Iris pigment epithelial cell (primary cell): ENCODE measurements around the gene COL5A2.

Source experiments
- DNase-seq: peaks from one replicate; pipeline ENCODE4 v3.0.0-alpha.2; 2011; ENCODE audit warnings: low read depth

Gene COL5A2

DNA sequence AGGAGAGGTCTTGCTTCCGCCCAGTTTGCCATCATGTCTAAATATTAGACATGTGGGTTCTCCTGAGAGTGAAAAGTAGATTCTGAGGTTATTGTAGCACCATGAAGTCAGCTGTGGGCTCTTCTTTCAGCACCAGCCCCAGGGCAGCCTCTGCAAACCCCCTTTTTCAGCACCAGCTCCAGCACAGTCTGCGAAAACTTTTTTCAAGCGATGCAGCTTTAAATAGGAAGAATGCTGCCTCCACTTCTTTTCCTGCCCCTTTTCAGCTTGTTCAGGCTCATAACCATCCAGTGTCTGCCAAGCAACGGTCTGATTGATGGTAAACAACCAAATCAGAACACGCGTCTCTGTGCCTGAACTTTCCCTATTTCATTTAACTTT, at the start of gene COL5A2:
COL5A2 (minus strand) TSS at position 192 of the 381 bp plus-strand sequence; CDS start at position 35, 157 bp downstream.
- DNase-seq: peak; percentile 98

- DNase-seq: no peak
These were observed 46.5 kb upstream of the COL5A2 start for GRCh38 chr2:189226017-189226416.

DNA sequence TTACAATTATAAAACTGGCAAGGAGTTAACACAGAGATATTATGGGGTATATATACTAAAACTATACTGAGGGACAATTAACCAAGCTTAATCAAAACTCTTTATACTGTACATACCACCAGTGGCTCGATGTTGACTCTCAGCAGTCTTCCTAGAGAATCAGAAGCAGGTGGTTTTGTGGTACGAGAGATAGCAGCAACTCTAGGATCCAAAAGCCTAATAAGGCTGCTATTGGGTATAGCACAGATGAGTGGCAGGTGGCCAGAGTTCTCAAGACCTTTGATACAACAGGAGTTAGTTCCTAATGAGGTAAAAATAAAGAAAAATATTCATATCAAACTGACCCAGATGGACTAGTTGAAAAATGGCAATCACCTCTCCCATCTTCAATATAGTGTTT, 45.5 kb upstream of the COL5A2 start:
- DNase-seq: no peak

GRCh38 chr2:189222468-189223105, 43.0 kb upstream of the COL5A2 start:
- peak; percentile 51 for DNase-seq

GRCh38 chr2:189221811-189222467, 42.4 kb upstream of the COL5A2 start:
- DNase-seq: peak; percentile 54

DNA sequence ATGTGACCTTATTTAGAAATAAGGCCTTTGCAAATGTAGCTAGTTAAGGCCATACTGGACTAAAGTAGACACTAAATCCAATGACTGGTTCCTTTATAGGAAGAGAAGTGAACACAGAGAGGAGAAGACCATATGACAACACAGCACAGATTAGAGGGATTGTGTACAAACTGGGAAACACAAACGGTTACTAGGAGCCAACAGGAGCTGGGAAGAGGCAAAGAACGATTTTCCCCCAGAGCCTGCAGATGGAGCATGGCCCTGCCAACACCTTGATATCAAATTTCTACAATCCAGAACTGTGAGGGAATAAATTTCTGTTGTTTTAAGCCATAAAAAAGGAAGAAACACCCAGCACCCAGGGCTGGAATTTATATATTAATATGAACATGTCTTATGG, 38.7 kb upstream of the COL5A2 start:
- DNase-seq: no peak

- peak; percentile 80 for DNase-seq
These were observed 38.0 kb upstream of the COL5A2 start for GRCh38 chr2:189217541-189217940.

GRCh38 chr2:189217051-189217450, 37.5 kb upstream of the COL5A2 start:
- DNase-seq: no peak

GRCh38 chr2:189214484-189214883, 34.9 kb upstream of the COL5A2 start:
- DNase-seq: no peak

DNA sequence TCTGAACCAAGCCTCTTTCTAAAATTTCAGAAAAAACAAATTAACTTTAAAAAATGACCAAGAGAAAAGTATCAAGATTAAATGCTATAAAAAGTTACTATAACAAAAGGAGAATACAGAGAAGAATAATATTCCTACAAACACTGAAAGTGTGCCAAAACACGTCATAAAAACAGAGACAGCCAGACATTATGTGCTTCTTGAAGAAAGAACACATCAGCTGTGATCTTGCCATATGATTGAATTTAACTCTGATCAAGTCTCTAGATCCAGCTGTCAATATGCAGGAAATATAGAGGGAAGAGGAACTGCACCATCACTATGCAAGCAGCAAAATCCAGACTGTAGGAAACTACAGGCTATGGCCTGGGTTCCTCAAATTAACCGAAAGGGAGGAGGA, 33.7 kb upstream of the COL5A2 start:
- peak; percentile 61 for DNase-seq

DNA sequence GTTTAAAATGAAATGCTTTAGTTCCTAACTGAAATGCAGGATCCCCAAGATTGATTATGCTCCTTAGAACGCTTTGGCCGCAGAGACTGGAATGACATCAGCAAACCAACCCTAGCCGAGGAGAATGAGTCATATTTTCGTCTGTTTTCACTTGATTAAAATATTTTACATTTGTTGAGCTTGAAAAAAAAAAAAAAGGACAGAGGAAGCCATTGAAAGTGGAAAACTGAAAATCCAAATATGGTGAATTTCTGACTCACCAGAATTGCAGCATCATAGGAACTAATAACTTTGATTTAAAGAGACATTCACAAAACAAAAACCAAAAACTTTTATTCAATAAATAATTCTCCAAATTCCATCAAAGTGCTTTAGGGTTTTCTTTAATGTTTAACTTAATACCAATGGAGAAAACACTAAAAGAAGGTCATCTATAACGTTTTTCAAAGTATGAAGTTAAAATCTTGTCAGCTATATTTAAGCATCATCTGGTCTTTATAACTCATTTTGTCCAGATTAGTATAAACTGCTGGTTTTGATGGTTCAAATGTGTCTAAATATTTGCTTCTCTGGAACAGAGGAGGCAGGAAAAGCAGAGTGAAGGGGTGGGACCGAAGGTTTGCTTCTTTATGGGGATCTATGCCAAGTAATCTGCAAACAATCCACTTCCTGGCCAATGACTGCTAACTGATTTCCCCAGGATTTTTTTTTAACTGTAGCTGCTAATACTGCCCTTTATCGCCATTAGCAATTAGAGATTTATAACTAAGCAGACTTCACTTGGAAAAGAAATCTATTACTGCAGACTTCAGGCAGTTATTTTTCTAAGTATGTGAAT, 30.9 kb upstream of the COL5A2 start:
- DNase-seq: peak; percentile 95

DNA sequence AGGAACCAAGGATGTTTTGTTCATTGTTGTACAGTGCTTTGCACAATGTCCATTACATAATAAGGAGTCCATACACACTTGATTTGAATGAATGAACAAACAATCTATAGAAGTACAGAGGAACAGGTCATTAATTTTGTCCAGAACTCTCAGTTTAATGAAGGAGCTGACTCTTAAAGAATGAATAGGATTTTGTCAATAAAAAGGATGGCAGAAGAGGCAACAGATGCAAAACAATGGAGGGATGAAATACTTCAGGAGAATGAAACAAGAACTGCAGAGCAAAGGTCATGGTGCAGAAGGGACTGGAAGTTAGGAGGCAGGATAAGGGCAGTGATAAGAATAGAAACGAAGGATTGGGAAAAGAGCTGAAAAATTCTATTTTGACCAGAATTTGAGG, 28.7 kb upstream of the COL5A2 start:
- no peak for DNase-seq

DNA sequence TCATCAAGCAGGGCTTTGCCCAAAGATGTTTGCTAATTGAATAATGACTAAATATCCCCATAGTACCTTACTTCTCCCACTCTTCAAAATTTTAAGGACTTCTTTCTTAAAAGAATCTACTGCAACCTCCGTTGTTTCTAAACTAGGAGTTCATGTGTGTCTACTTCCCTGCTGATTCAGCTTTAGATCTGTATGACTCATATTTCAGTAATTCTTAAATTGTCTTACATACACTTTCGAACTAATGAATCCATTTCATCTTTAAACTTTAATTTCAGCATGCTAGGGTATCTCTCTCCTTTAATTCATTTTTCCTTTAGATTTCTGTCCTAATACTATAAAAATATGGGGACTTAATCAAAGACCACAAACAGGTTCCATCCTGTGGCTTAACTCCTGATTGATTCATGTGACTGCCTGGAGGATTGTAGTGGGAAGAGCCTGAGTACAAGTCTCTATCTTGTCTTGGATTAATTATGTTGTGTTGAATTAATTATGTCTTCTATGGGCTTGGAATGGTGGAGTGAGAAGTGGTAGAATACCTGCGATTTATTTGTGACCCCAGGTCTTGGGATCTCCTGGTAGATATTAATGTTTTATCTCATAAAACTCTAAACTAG, 24.9 kb upstream of the COL5A2 start:
- peak; percentile 71 for DNase-seq

DNA sequence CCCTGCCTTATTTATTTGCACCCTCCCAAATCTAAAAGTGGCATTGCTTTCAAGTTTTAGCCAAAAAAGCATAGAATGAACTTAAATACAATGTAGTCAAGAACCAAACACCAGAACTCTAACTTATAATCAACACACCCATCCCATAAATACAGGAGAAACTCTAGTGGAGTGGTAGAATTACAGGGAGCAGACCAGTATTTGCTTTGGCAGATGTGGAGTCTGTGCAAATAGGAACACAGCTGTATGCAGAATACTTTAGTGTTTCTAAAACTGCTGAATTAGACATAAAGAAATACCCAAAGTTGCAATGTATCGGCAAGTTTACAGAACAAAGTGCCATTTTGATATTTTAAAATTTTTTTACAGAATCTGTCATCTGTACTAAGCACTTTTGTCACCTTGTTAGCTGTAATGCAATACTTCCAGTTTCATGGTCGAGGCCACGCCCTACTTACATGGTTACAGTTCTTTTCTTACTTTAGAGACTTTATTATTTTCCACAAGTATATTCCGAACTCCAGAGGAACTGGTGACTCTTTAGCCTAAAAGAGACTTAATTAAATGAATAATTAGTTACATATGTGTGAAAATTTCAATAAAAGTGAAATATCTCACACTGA, 23.7 kb upstream of the COL5A2 start:
- DNase-seq: no peak

GRCh38 chr2:189199797-189200196, 20.2 kb upstream of the COL5A2 start:
- no peak for DNase-seq

DNA sequence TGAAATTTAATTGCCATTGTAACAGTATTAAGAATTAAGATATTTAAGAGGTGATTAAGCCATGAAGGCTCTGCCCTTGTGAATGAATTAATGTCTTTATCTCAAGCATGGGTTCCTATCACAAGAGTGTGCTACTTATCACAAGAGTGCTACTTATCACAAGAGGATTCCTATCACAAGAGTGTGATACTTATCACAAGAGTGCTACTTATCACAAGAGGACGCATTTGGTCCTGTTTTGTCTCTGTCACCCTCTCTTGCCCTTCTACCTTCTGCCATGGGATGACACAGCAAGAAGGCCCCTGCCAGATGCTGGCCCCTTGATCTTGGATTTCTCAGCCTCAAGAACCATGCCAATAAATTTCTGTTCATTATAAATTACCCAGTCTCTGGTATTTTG, 13.2 kb upstream of the COL5A2 start:
- DNase-seq: no peak

DNA sequence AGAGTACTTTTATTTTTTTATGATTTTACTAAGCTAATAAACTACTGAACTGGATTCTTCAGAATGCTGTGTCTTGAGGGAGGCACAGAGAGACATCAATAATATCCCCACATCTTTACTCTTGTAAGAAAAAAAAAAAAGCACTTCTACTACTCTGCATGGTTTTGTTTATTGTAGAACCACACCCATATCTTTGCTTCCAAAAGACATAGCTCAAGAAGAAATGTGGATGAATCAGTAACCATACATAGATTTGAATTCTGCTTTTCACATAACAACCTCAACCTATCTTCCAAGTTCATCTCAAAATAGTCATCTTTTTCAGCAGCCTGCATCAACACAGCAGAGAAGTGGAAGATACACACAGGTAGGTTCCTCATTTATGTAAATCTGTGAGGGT, 12.2 kb upstream of the COL5A2 start:
- peak; percentile 41 for DNase-seq

- DNase-seq: no peak
These were observed 11.1 kb upstream of the COL5A2 start for GRCh38 chr2:189190685-189191084.

DNA sequence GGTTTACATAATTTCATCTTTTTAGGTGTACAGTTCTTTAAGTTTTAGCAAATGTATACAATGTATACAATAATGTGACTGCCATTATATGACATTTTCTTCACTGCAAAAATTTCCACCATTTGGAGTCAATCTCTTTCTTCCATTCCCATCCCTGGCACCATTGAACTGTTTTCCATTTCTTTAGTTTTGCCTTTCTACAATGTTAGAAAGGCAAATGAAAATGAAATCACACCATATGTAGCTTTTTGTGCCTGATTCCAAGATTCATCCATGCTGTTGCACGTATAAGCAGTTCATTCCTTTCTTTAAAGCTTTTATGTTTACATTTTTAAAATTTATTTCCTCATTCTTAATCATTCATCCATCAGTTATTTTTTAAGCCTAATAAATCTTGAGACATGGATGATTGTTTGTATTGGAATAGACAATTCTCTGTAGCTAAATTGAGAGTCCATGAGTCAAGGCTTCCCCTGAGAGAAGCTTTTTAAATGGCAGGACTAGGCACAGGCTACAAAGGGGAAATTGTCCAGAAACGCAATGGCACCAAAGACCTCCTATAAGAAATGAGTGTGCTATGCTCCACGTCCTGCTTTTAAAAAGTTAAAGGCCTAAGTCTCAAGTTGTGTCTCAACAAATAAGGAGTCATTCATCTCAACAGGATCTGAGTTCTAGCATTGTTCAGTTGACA, 8.7 kb upstream of the COL5A2 start:
- no peak for DNase-seq

- no peak for DNase-seq
These were observed 3.6 kb upstream of the COL5A2 start for GRCh38 chr2:189183170-189183569.

- no peak for DNase-seq
These were observed 2.1 kb upstream of the COL5A2 start for GRCh38 chr2:189181706-189182105.
